Measurements from ENCODE around the gene PI4KA. TPM values are rescaled to one million over a fixed set of nuclear protein-coding genes. Genes with fewer than 3 reads are reported as not detected.

Gene PI4KA
- polyA plus RNA-seq (2013) = 29.7 and 32.4 TPM in 2 replicates

- H2BK12ac ChIP-seq (ENCODE audit: low read length) = peak within 1 kb of the TSS; percentile 3
- peaks cover 7% of the 10 kb centered on the region for H3K79me2 ChIP-seq (ENCODE audit: control insufficient read depth, insufficient read depth, low read length, poor library complexity)
- H3K9me3 ChIP-seq (ENCODE audit: insufficient read depth, low read depth, low read length) = peaks cover 3% of the 10 kb centered on the region
- peak within 1 kb of the TSS; percentile 92 for H3K4me3 ChIP-seq (ENCODE audit: low read depth, low read length)
- H3K4ac ChIP-seq (ENCODE audit: low read depth, low read length) = peak within 1 kb of the TSS; percentile 82
- H2AK5ac ChIP-seq (ENCODE audit: low read length) = peak within 1 kb of the TSS; percentile 93
- no peaks in the 10 kb centered on the region for H3K27me3 ChIP-seq (ENCODE audit: insufficient read depth, low read length)
- H4K12ac ChIP-seq (ENCODE audit: low read depth, low read length) = peak within 1 kb of the TSS; percentile 81
- H3K14ac ChIP-seq (ENCODE audit: low read length) = peak within 1 kb of the TSS; percentile 84
- peak within 1 kb of the TSS; percentile 61 for H3K9ac ChIP-seq (ENCODE audit: low read length)
- peak within 1 kb of the TSS; percentile 61 for H2AFZ ChIP-seq (ENCODE audit: insufficient read depth, low read length, poor library complexity)
- peaks cover 12% of the 10 kb centered on the region for H3K79me1 ChIP-seq (ENCODE audit: low read length)
- H3K18ac ChIP-seq (ENCODE audit: low read length) = peak within 1 kb of the TSS; percentile 96
- peak within 1 kb of the TSS; percentile 79 for H2BK120ac ChIP-seq (ENCODE audit: insufficient read depth, low read length, poor library complexity)
- H4K91ac ChIP-seq (ENCODE audit: low read depth, low read length) = peak within 1 kb of the TSS; percentile 86
- H3K27ac ChIP-seq (ENCODE audit: low read depth, low read length) = peak within 1 kb of the TSS; percentile 55
- WGBS (ENCODE audit: extremely low coverage, insufficient coverage, insufficient read length) = no CpG with 5 or more reads among the region's 100 CpGs
- peak within 1 kb of the TSS; percentile 82 for H3K4me2 ChIP-seq (ENCODE audit: low read length)
- H3K36me3 ChIP-seq (ENCODE audit: control insufficient read depth in 1 of 2, insufficient read depth in 2 of 2, low read length in 2 of 2) = no peaks in the 10 kb centered on the region
- peak within 1 kb of the TSS; percentile 92 for H4K8ac ChIP-seq (ENCODE audit: low read depth, low read length)
- no peak within 1 kb of the TSS for H3K23ac ChIP-seq (ENCODE audit: low read length)
- peak; percentile 97 to 99 for DNase-seq
- H3K4me1 ChIP-seq (ENCODE audit: control insufficient read depth in 1 of 2, insufficient read depth in 2 of 2, low read length in 2 of 2) = peaks cover 9% of the 10 kb centered on the region in 2 experiments
- peak within 1 kb of the TSS; percentile 82 for H2BK5ac ChIP-seq (ENCODE audit: low read depth, low read length, poor library complexity)
These were observed at the start of gene PI4KA, which contains the start of gene SNAP29 for GRCh38 chr22:20858615-20859416. Gene PI4KA, minus strand, starts transcription at chr22:20858811. Its CDS starts 86 bp downstream, at chr22:20858725. Gene SNAP29, plus strand, starts transcription at chr22:20859007. Its CDS starts 104 bp downstream, at chr22:20859111.

- H3K79me2 ChIP-seq (ENCODE audit: control insufficient read depth, insufficient read depth, low read length, poor library complexity) = no peaks in the 10 kb centered on the region
- H2BK5ac ChIP-seq (ENCODE audit: low read depth, low read length, poor library complexity) = no peak overlapping the region
- no peak overlapping the region for H3K9ac ChIP-seq (ENCODE audit: low read length)
- no peak overlapping the region for H3K27ac ChIP-seq (ENCODE audit: low read depth, low read length)
- no peaks in the 10 kb centered on the region for H3K9me3 ChIP-seq (ENCODE audit: insufficient read depth, low read depth, low read length)
- H3K18ac ChIP-seq (ENCODE audit: low read length) = no peak overlapping the region
- no peaks in the 10 kb centered on the region for H3K27me3 ChIP-seq (ENCODE audit: insufficient read depth, low read length)
- H3K4me2 ChIP-seq (ENCODE audit: low read length) = no peak overlapping the region
- H3K79me1 ChIP-seq (ENCODE audit: low read length) = no peaks in the 10 kb centered on the region
- no peak overlapping the region for H2BK12ac ChIP-seq (ENCODE audit: low read length)
- H4K12ac ChIP-seq (ENCODE audit: low read depth, low read length) = no peak overlapping the region
- H2AFZ ChIP-seq (ENCODE audit: insufficient read depth, low read length, poor library complexity) = no peak overlapping the region
- no peak overlapping the region for H4K91ac ChIP-seq (ENCODE audit: low read depth, low read length)
- H3K36me3 ChIP-seq (ENCODE audit: control insufficient read depth in 1 of 2, insufficient read depth in 2 of 2, low read length in 2 of 2) = no peaks in the 10 kb centered on the region
- no peak overlapping the region for H3K4ac ChIP-seq (ENCODE audit: low read depth, low read length)
- no peak overlapping the region for H4K8ac ChIP-seq (ENCODE audit: low read depth, low read length)
- no peak overlapping the region for H2BK120ac ChIP-seq (ENCODE audit: insufficient read depth, low read length, poor library complexity)
- H3K4me1 ChIP-seq (ENCODE audit: control insufficient read depth in 1 of 2, insufficient read depth in 2 of 2, low read length in 2 of 2) = no peaks in the 10 kb centered on the region
- no CpG with 5 or more reads among the region's 3 CpGs for WGBS (ENCODE audit: extremely low coverage, insufficient coverage, insufficient read length)
- no peak overlapping the region for H3K14ac ChIP-seq (ENCODE audit: low read length)
- no peak for DNase-seq
- H3K23ac ChIP-seq (ENCODE audit: low read length) = no peak overlapping the region
- no peak overlapping the region for H2AK5ac ChIP-seq (ENCODE audit: low read length)
- no peak overlapping the region for H3K4me3 ChIP-seq (ENCODE audit: low read depth, low read length)
These were observed 47.8 kb upstream of the PI4KA start for GRCh38 chr22:20906387-20906767.

- Histone ChIP-seq H3K4me1 (ENCODE audit: control insufficient read depth in 1 of 2, insufficient read depth in 2 of 2, low read length in 2 of 2) (no peaks in the 10 kb centered on the region), H2BK12ac (ENCODE audit: low read length) (no peak overlapping the region), H3K18ac (ENCODE audit: low read length) (no peak overlapping the region), H4K12ac (ENCODE audit: low read depth, low read length) (no peak overlapping the region), H3K4me2 (ENCODE audit: low read length) (no peak overlapping the region), H3K27me3 (ENCODE audit: insufficient read depth, low read length) (no peaks in the 10 kb centered on the region), H3K79me1 (ENCODE audit: low read length) (no peaks in the 10 kb centered on the region), H2AFZ (ENCODE audit: insufficient read depth, low read length, poor library complexity) (no peak overlapping the region), H3K4ac (ENCODE audit: low read depth, low read length) (no peak overlapping the region), H3K27ac (ENCODE audit: low read depth, low read length) (no peak overlapping the region), H3K9me3 (ENCODE audit: insufficient read depth, low read depth, low read length) (no peaks in the 10 kb centered on the region), H4K8ac (ENCODE audit: low read depth, low read length) (no peak overlapping the region), H2BK5ac (ENCODE audit: low read depth, low read length, poor library complexity) (no peak overlapping the region), H3K36me3 (ENCODE audit: control insufficient read depth in 1 of 2, insufficient read depth in 2 of 2, low read length in 2 of 2) (no peaks in the 10 kb centered on the region), H3K79me2 (ENCODE audit: control insufficient read depth, insufficient read depth, low read length, poor library complexity) (no peaks in the 10 kb centered on the region), H3K23ac (ENCODE audit: low read length) (no peak overlapping the region), H3K9ac (ENCODE audit: low read length) (no peak overlapping the region), H3K14ac (ENCODE audit: low read length) (no peak overlapping the region), H4K91ac (ENCODE audit: low read depth, low read length) (no peak overlapping the region), H2AK5ac (ENCODE audit: low read length) (no peak overlapping the region), H2BK120ac (ENCODE audit: insufficient read depth, low read length, poor library complexity) (no peak overlapping the region), H3K4me3 (ENCODE audit: low read depth, low read length) (no peak overlapping the region)
- WGBS (ENCODE audit: extremely low coverage, insufficient coverage, insufficient read length) = no CpG with 5 or more reads among the region's 4 CpGs
- peak; percentile 33 to 51 for DNase-seq
These were observed 47.1 kb upstream of the PI4KA start for GRCh38 chr22:20905415-20906386.

GRCh38 chr22:20904980-20905355 lies 46.4 kb upstream of the PI4KA start:
- Histone ChIP-seq H3K4me1 (ENCODE audit: control insufficient read depth in 1 of 2, insufficient read depth in 2 of 2, low read length in 2 of 2) (no peaks in the 10 kb centered on the region), H3K4ac (ENCODE audit: low read depth, low read length) (no peak overlapping the region), H3K79me2 (ENCODE audit: control insufficient read depth, insufficient read depth, low read length, poor library complexity) (no peaks in the 10 kb centered on the region), H3K23ac (ENCODE audit: low read length) (no peak overlapping the region), H4K91ac (ENCODE audit: low read depth, low read length) (no peak overlapping the region), H2AK5ac (ENCODE audit: low read length) (no peak overlapping the region), H4K12ac (ENCODE audit: low read depth, low read length) (no peak overlapping the region), H3K27ac (ENCODE audit: low read depth, low read length) (no peak overlapping the region), H2BK120ac (ENCODE audit: insufficient read depth, low read length, poor library complexity) (no peak overlapping the region), H3K4me3 (ENCODE audit: low read depth, low read length) (no peak overlapping the region), H3K9ac (ENCODE audit: low read length) (no peak overlapping the region), H3K9me3 (ENCODE audit: insufficient read depth, low read depth, low read length) (peaks cover 1% of the 10 kb centered on the region), H3K27me3 (ENCODE audit: insufficient read depth, low read length) (no peaks in the 10 kb centered on the region), H3K4me2 (ENCODE audit: low read length) (no peak overlapping the region), H3K79me1 (ENCODE audit: low read length) (no peaks in the 10 kb centered on the region), H2BK5ac (ENCODE audit: low read depth, low read length, poor library complexity) (no peak overlapping the region), H3K36me3 (ENCODE audit: control insufficient read depth in 1 of 2, insufficient read depth in 2 of 2, low read length in 2 of 2) (no peaks in the 10 kb centered on the region), H3K18ac (ENCODE audit: low read length) (no peak overlapping the region), H3K14ac (ENCODE audit: low read length) (no peak overlapping the region), H2AFZ (ENCODE audit: insufficient read depth, low read length, poor library complexity) (no peak overlapping the region), H4K8ac (ENCODE audit: low read depth, low read length) (no peak overlapping the region), H2BK12ac (ENCODE audit: low read length) (no peak overlapping the region)
- DNase-seq = no peak
- WGBS (ENCODE audit: extremely low coverage, insufficient coverage, insufficient read length) = no CpG with 5 or more reads among the region's 3 CpGs
